Measurements from ENCODE around the gene CFAP97D1.

Gene CFAP97D1

GRCh38 chr17:43830510-43831140 lies 50.4 kb downstream of the CFAP97D1 start:
- DNase-seq = no peak

DNA sequence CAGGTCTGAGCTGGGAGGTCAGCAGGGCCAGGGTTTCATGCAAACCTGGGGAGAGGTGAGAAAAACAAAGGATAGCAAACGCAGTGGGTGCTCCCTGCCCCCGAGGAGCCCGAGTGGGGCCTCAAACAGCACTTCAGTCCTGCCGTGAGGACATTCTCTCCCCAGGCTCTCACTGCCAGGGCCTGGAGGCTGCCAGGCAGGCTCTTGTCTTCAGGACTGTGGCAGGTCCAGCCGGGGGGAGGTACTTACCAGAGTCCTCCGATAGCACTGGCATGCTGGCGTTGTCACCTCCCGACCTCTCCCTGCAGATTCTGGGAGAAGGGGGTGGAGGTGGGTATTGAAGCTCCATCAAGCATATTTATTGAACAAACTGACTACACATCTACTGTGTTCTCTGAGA lies 51.4 kb downstream of the CFAP97D1 start:
- DNase-seq = no peak

DNA sequence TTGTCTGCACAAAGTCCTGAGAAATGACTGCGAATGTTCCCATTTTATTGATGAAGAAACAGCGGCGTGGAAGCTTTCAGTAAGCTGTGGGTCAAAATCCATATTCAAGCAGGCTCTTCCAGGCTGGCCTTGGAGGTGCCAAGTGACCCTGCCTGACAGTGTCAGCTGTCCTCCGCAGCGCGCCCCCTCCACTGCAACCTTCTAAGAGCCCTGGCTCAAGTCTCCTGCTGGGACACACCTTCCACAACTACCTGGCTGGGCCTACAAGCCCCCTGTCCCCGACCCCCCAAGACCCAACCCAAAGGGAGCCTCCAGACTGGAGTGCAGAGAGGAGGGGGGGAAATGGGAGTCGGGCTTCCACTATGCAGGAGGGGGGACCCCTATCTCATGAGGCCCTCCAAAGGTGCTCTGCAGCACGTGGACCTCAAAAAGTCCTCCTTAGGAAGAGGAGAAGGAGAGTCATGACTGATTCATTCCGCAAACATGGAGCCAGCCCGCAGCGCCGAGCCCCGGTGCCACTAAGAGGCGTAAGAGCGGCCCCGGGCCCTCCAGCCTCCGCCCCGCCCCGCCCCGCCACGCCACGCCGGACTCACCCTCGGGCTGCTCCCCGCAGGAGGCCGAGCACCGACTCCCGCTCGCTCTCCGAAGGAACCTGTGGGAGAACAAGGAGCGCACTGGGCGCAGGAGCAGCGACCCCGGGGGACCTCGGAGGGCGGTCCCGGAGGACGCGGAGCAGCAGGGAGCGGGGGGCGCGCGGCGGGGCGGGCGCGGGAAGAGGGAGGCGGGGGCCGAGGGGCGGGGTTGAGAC lies 52.1 kb downstream of the CFAP97D1 start:
- DNase-seq = no peak

- peak; percentile 65 to 80 for DNase-seq
Observed at GRCh38 chr17:43832976-43833829, 53.0 kb downstream of the CFAP97D1 start, which contains the start of gene MPP3. TSS of gene MPP3 (minus strand) at chr17:43833146. CDS start at chr17:43831906, 1,240 bp downstream.

DNA sequence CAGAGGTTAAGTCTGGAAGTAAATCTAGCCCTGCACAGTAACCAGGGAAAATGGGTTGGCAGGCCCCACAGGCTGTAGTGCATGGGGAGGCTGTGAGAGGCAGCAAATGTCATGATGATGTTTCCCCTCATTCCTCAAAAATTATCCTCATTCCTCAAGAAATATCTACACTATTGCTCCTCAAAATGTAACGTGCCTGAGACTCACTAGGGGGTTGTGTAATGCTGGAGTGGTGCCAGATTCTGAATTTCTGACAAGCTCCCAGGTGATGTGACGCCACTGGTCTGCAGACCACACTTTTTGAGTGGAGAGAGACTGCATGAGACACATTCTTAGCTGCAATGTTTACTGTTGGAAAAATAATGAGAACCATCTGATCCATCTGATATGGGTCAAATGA lies 53.9 kb downstream of the CFAP97D1 start:
- no peak for DNase-seq

Measured in NCI-H1930 (cell line).